B cell (primary cell): ENCODE results near the gene P2RX7. TPM values are rescaled to one million over a fixed set of nuclear protein-coding genes. Genes with fewer than 3 reads are reported as not detected.
"Not testable (repeated sequence)": the region's sequence is repeated elsewhere in the genome, so short reads cannot be mapped to it uniquely, and the experiment has no call there.

Source experiments
- ATAC-seq: fragments of 200-7000 bp; cut with Tn5 transposase; one replicate; pipeline ENCODE4 v1.10.0; 2021; ENCODE audit warnings: low read depth, mild to moderate bottlenecking, moderate number of reproducible peaks, moderate library complexity
- CTCF ChIA-PET: fragments of 350-600 bp; sonication (Branson Sonifier 250); formaldehyde crosslinking; loops from one replicate; lab custom pipeline; 2021; ENCODE audit warnings: antibody characterized with exemption, inconsistent platforms; lab: Charles Lee
- POLR2A ChIA-PET: fragments of 350-600 bp; sonication (Branson Sonifier 250); formaldehyde crosslinking; loops from one replicate; lab custom pipeline; 2021; ENCODE audit warnings: antibody characterized with exemption; lab: Charles Lee
- DNase-seq: peaks from one replicate; pipeline ENCODE4 v3.0.0; 2013
- H2AFZ ChIP-seq: 2 replicates; pipeline ENCODE4 v1.6.1; 2012; ENCODE audit warnings: mild to moderate bottlenecking, low read depth, low read length; ENCODE audit not compliant: insufficient read depth, poor library complexity, severe bottlenecking
- H3K27ac ChIP-seq, 2 donors: 1 replicate in 1 of 2; 2 replicates in 1 of 2; pipeline ENCODE4 v1.5.1; 2012 to 2013; ENCODE audit warnings: low read length in 2 of 2, mild to moderate bottlenecking in 2 of 2, moderate library complexity in 1 of 2
- H3K27me3 ChIP-seq, 4 experiments: fragments of 200-600 bp in 1 of 4; sonication (generic) in 1 of 4; replicated peaks in 1 of 4; 1 replicate in 2 of 4; 2 replicates in 2 of 4; pipeline versions ENCODE4 v1.6.1 to v1.7.0; 2013 to 2016; ENCODE audit warnings: low read length in 3 of 4, mild to moderate bottlenecking in 2 of 4, mixed read lengths in 1 of 4, moderate library complexity in 1 of 4; ENCODE audit not compliant: insufficient read depth in 4 of 4, control insufficient read depth in 3 of 4; ENCODE audit errors: control extremely low read depth in 1 of 4
- H3K36me3 ChIP-seq, 2 experiments: replicated peaks in 1 of 2; 1 replicate in 1 of 2; 2 replicates in 1 of 2; pipeline versions ENCODE4 v1.6.1 to v1.7.1; 2013; ENCODE audit warnings: low read length in 1 of 2; ENCODE audit not compliant: insufficient read depth in 2 of 2, control insufficient read depth in 1 of 2; ENCODE audit errors: control extremely low read depth in 1 of 2, extremely low read depth in 1 of 2
- H3K4me1 ChIP-seq, 2 donors: fragments of 200-600 bp in 1 of 2; sonication (generic) in 1 of 2; 1 replicate in 1 of 2; 2 replicates in 1 of 2; pipeline versions ENCODE4 v1.5.1 to v1.6.1; 2013 to 2017; ENCODE audit warnings: low read length in 2 of 2; ENCODE audit not compliant: control insufficient read depth in 2 of 2, insufficient read depth in 2 of 2
- H3K4me2 ChIP-seq: replicated peaks from 2 replicates; pipeline ENCODE3; 2012; ENCODE audit warnings: mild to moderate bottlenecking, low read depth, low read length; ENCODE audit not compliant: poor library complexity, severe bottlenecking
- H3K4me3 ChIP-seq, 5 experiments: fragments of 200-600 bp in 1 of 5; sonication (generic) in 1 of 5; 1 replicate in 3 of 5; 2 replicates in 2 of 5; pipeline versions ENCODE4 v1.5.1 to v1.7.0; 2011 to 2016; ENCODE audit warnings: low read length in 4 of 5, mild to moderate bottlenecking in 4 of 5, low read depth in 2 of 5, control low read depth in 1 of 5, moderate library complexity in 1 of 5; ENCODE audit not compliant: insufficient read depth in 1 of 5; ENCODE audit errors: control extremely low read depth in 1 of 5, extremely low read depth in 1 of 5
- H3K79me2 ChIP-seq: fragments of 200-600 bp; sonication (generic); one replicate; pipeline ENCODE4 v1.6.0; 2016; ENCODE audit warnings: low read length; ENCODE audit not compliant: control insufficient read depth, insufficient read depth
- H3K9ac ChIP-seq: fragments of 200-600 bp; sonication (generic); 2 replicates; pipeline ENCODE4 v1.6.1; 2017; ENCODE audit warnings: mild to moderate bottlenecking, low read length, moderate library complexity
- H3K9me3 ChIP-seq, 3 donors: one replicate each; pipeline versions ENCODE4 v1.6.1 to v1.7.1; 2013; ENCODE audit warnings: low read length in 2 of 3; ENCODE audit not compliant: control insufficient read depth in 2 of 3, insufficient read depth in 1 of 3; ENCODE audit errors: control extremely low read depth in 1 of 3
- H4K20me1 ChIP-seq: 2 replicates; pipeline ENCODE4 v1.6.0; 2012; ENCODE audit warnings: mild to moderate bottlenecking, low read length; ENCODE audit not compliant: insufficient read depth, control insufficient read depth, poor library complexity, severe bottlenecking
- H3K27ac Mint-ChIP-seq: one replicate; pipeline ENCODE4 v1.8.0; 2021; ENCODE audit warnings: mixed read lengths
- H3K27me3 Mint-ChIP-seq: one replicate; pipeline ENCODE4 v1.8.0; 2021; ENCODE audit warnings: mixed read lengths
- H3K4me1 Mint-ChIP-seq: one replicate; pipeline ENCODE4 v1.8.0; 2021; ENCODE audit warnings: mixed read lengths
- H3K4me3 Mint-ChIP-seq: one replicate; pipeline ENCODE4 v1.8.0; 2021; ENCODE audit warnings: mixed read lengths
- H3K9me3 Mint-ChIP-seq: one replicate; pipeline ENCODE4 v1.8.0; 2022; ENCODE audit warnings: mixed read lengths; ENCODE audit not compliant: insufficient read depth
- CTCF ChIP-seq: fragments of 200-600 bp; IDR thresholded peaks from one replicate; pipeline ENCODE4 v1.8.0; 2022; ENCODE audit warnings: antibody characterized with exemption, mild to moderate bottlenecking
- EZH2 ChIP-seq: IDR thresholded peaks from 2 replicates; pipeline ENCODE4 v1.6.1; 2012; ENCODE audit warnings: borderline replicate concordance, low read depth, mild to moderate bottlenecking, moderate library complexity, low read length; ENCODE audit not compliant: insufficient read depth, poor library complexity, severe bottlenecking
- WGBS: methylation state at CpG from one replicate; pipeline ENCODE4 v1.1.5; 2013; ENCODE audit warnings: missing lambda C conversion rate; ENCODE audit not compliant: insufficient coverage; 5-methylcytosine and 5-hydroxymethylcytosine counted together
- intact Hi-C: fragments of 100-400 bp; cut with micrococcal nuclease; formaldehyde crosslinking; loops from one replicate; pipeline ENCODE4 v1.10.0; 2022
- polyA plus RNA-seq: library from polyadenylated mRNA; depleted of rRNA; stranded (reverse); fragments of >200 nt; gene quantifications from 2 replicates; pipeline ENCODE4 v1.2.3, GENCODE V29; 2012
- total RNA-seq, 2 donors: library from RNA; stranded (reverse); fragments of 120-200 nt in 1 of 2; gene quantifications; 1 replicate in 1 of 2; 2 replicates in 1 of 2; pipeline versions ENCODE4 v1.2.3 to v1.2.4, GENCODE V29; 2013 to 2022

P2RX7 gene
- total and polyA plus RNA-seq, 2 donors (not counting 1 experiment from before 2014, with no cell fraction given): 5.3 to 6.3 TPM

- not testable (repeated sequence) for H3K27me3 Mint-ChIP-seq, H2AFZ ChIP-seq, H4K20me1 ChIP-seq, H3K9me3 ChIP-seq, H3K9me3 Mint-ChIP-seq, H3K79me2 ChIP-seq, H3K9ac ChIP-seq, H3K27ac Mint-ChIP-seq, H3K27me3 ChIP-seq, H3K4me3 Mint-ChIP-seq, H3K27ac ChIP-seq, H3K4me3 ChIP-seq, H3K4me2 ChIP-seq
- DNase-seq (peak; percentile 65), ATAC-seq (peak; percentile 71)
- CTCF ChIA-PET: interaction anchor here (0.7 to 2.8 kb wide), 11 partner anchors 10 to 259 kb away, joined by 3 to 22 read pairs (median 3); no protein-coding TSS in a partner anchor
- Histone ChIP-seq H3K36me3 (peaks cover 0 to 24% of the 10 kb centered on the region in 2 experiments), H3K4me1 (peaks cover 0 to 13% of the 10 kb centered on the region in 2 donors)
- POLR2A ChIA-PET: interaction anchor here (0.6 kb wide), 1 partner anchor 37 kb away, joined by 3 read pairs; no protein-coding TSS in a partner anchor
- intact Hi-C loops: loop anchor here (1.0 to 5.0 kb wide), 2 partner anchors 10 to 648 kb away; partner anchors contain the start of gene POP5
- TF ChIP-seq CTCF: peak; percentile 86
- H3K4me1 Mint-ChIP-seq: peaks cover 12% of the 10 kb centered on the region
- 48% methylated on average over 16 of the region's 19 CpGs for WGBS
Measured at GRCh38 chr12:121229826-121230537, 97.3 kb downstream of the P2RX7 start.

DNA sequence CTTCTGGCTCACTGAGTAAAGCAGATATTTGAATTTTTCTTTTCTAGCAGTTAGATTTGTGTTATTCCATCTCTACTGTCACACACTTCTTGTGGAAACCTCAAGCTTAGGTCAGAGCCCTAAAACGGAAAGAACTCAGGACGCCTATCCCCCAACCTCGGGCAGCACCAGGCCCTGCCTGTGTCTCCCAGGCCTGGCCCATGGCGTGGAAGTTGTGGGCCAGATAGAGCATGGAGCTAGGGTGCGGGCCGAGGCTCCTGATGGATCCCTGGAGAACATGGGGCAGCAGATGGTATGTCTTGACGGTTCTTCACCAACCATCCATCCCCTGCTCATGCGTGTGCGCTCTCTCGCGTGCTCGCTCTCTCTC is 97.8 kb downstream of the P2RX7 start:
- 91% methylated on average over 4 of the region's 12 CpGs for WGBS
- no peak overlapping the region for H3K4me2 ChIP-seq
- Mint-ChIP-seq H3K27ac (no peak overlapping the region), H3K4me1 (peaks cover 12% of the 10 kb centered on the region), H3K4me3 (no peak overlapping the region), H3K27me3 (no peaks in the 10 kb centered on the region), H3K9me3 (no peaks in the 10 kb centered on the region)
- H3K4me1 ChIP-seq: peaks cover 0 to 13% of the 10 kb centered on the region in 2 donors
- CTCF ChIA-PET: interaction anchor here (0.9 to 2.8 kb wide), 10 partner anchors 9 to 170 kb away, joined by 3 to 22 read pairs (median 4); no protein-coding TSS in a partner anchor
- H3K79me2 ChIP-seq: no peaks in the 10 kb centered on the region
- ATAC-seq (no peak), DNase-seq (no peak)
- H3K27ac ChIP-seq: no peak overlapping the region
- H4K20me1 ChIP-seq: no peaks in the 10 kb centered on the region
- no peak overlapping the region for H2AFZ ChIP-seq
- POLR2A ChIA-PET: no interaction called here
- peaks cover 0 to 24% of the 10 kb centered on the region in 2 experiments for H3K36me3 ChIP-seq
- H3K27me3 ChIP-seq: no peaks in the 10 kb centered on the region
- H3K9me3 ChIP-seq: no peaks in the 10 kb centered on the region
- no peak for TF ChIP-seq EZH2
- peak; percentile 49 for TF ChIP-seq CTCF
- H3K9ac ChIP-seq: no peak overlapping the region
- H3K4me3 ChIP-seq: no peak overlapping the region
- intact Hi-C loops: loop anchor here (1.0 to 5.0 kb wide), 2 partner anchors 10 to 648 kb away; partner anchors contain the start of gene POP5
